K562 (cell line): Measurements from ENCODE around the gene USP20. TPM values are rescaled to one million over a fixed set of nuclear protein-coding genes. Genes with fewer than 3 reads are reported as not detected.

Experiments used
- ATAC-seq: fragments of 200-7000 bp; cut with Tn5 transposase; 3 replicates; pipeline ENCODE4 v1.9.1; 2020; ENCODE audit warnings: moderate library complexity
- BruUV-seq: library from RNA; stranded (reverse); fragments of 400-500 nt; replicated peaks from 2 replicates; lab custom pipeline; 2021; lab: Mats Ljungman, UMichigan
- CTCF ChIA-PET: fragments of 300-600 bp; formaldehyde crosslinking; extraction: SDS; loops from one replicate; lab custom pipeline; 2021; ENCODE audit warnings: low intra/inter-chr PET ratio; lab: Yijun Ruan, JAX
- POLR2A ChIA-PET: fragments of 300-600, 350-650 bp; sonication (Branson Sonifier 250); formaldehyde crosslinking; extraction: SDS; loops from one replicate; lab custom pipeline; 2021; ENCODE audit warnings: antibody characterized with exemption, inconsistent platforms; lab: Yijun Ruan, JAX
- DNase-seq, 4 experiments: peaks; one replicate each; pipeline versions ENCODE4 v3.0.0 to v3.0.0-alpha.2; 2011 to 2018; ENCODE audit warnings: low spot score in 3 of 4, mixed read lengths in 3 of 4; ENCODE audit errors: extremely low read depth in 1 of 4
- FAIRE-seq: peaks from 2 replicates; lab custom pipeline; 2011; peaks lifted over from hg19 to GRCh38; lab: Jason Lieb, UNC
- H2AFZ ChIP-seq: 2 replicates; pipeline ENCODE4 v1.6.0; 2011; ENCODE audit warnings: low read depth, low read length, control low read depth, inconsistent platforms
- H3K27ac ChIP-seq: fragments of 200-600 bp; 3 replicates; pipeline ENCODE4 v1.8.0; 2011; ENCODE audit warnings: low read depth, mild to moderate bottlenecking, control low read depth, inconsistent platforms, low read length, moderate library complexity, mixed read lengths; ENCODE audit errors: extremely low read depth
- H3K27me3 ChIP-seq, 2 experiments: fragments of 300-600 bp in 1 of 2; 2 replicates in 1 of 2; 3 replicates in 1 of 2; pipeline versions ENCODE4 v1.6.0 to v1.8.0; 2011; ENCODE audit warnings: inconsistent platforms in 2 of 2, low read length in 2 of 2, mild to moderate bottlenecking in 1 of 2, mixed read lengths in 1 of 2, moderate library complexity in 1 of 2; ENCODE audit not compliant: control insufficient read depth in 2 of 2, insufficient read depth in 2 of 2
- H3K36me3 ChIP-seq: fragments of 300-600 bp; 3 replicates; pipeline ENCODE4 v1.8.0; 2011; ENCODE audit warnings: mild to moderate bottlenecking, low read length, inconsistent platforms; ENCODE audit not compliant: control insufficient read depth, insufficient read depth
- H3K4me1 ChIP-seq, 2 experiments: fragments of 200-600 bp in 1 of 2; replicated peaks in 1 of 2; 2 replicates in 1 of 2; 3 replicates in 1 of 2; pipeline versions ENCODE4 v1.5.1 to v1.8.0; 2011; ENCODE audit warnings: inconsistent platforms in 2 of 2, low read length in 2 of 2, mild to moderate bottlenecking in 1 of 2, mixed read lengths in 1 of 2, moderate library complexity in 1 of 2; ENCODE audit not compliant: control insufficient read depth in 2 of 2, insufficient read depth in 2 of 2
- H3K4me2 ChIP-seq: 2 replicates; pipeline ENCODE4 v1.6.1; 2011; ENCODE audit warnings: low read length, control low read depth, inconsistent platforms, mixed read lengths; ENCODE audit not compliant: insufficient read depth
- H3K4me3 ChIP-seq: fragments of 200-600 bp; sonication (generic), shearing (Covaris generic); 2 replicates; pipeline ENCODE4 v1.5.1; 2016; ENCODE audit warnings: control low read depth, inconsistent platforms
- H3K79me2 ChIP-seq: fragments of 200-600 bp; 3 replicates; pipeline ENCODE4 v1.8.0; 2011; ENCODE audit warnings: low read length, inconsistent platforms; ENCODE audit not compliant: control insufficient read depth, insufficient read depth
- H3K9ac ChIP-seq, 2 experiments: 2 replicates each; pipeline versions ENCODE4 v1.6.0 to v1.6.1; 2011; ENCODE audit warnings: low read depth in 2 of 2, low read length in 2 of 2, control low read depth in 1 of 2, inconsistent platforms in 1 of 2, mild to moderate bottlenecking in 1 of 2, mixed read lengths in 1 of 2; ENCODE audit not compliant: insufficient read depth in 1 of 2
- H3K9me1 ChIP-seq: one replicate; pipeline ENCODE4 v1.6.0; 2011; ENCODE audit warnings: inconsistent platforms, mild to moderate bottlenecking, low read length, moderate library complexity; ENCODE audit not compliant: control insufficient read depth, insufficient read depth
- H3K9me3 ChIP-seq: replicated peaks from 2 replicates; pipeline ENCODE4 v1.5.1; 2011; ENCODE audit warnings: low read depth, low read length, inconsistent platforms; ENCODE audit not compliant: control insufficient read depth, insufficient read depth
- H4K20me1 ChIP-seq: replicated peaks from 2 replicates; pipeline ENCODE4 v1.6.1; 2011; ENCODE audit warnings: low read length, inconsistent platforms, mixed read lengths; ENCODE audit not compliant: control insufficient read depth, insufficient read depth
- ARNT ChIP-seq, 2 experiments: fragments of 450-650 bp; IDR thresholded peaks; 2 replicates each; pipeline ENCODE4 v1.6.1; 2016; ENCODE audit warnings: mild to moderate bottlenecking in 1 of 2
- ATF6 ChIP-seq: sonication (generic); formaldehyde crosslinking; IDR thresholded peaks from 2 replicates; pipeline ENCODE4 v1.4.0; 2020; ENCODE audit warnings: mild to moderate bottlenecking, missing genetic modification reagents
- FOXJ2 ChIP-seq: fragments of 200-800 bp; sonication (Bioruptor generic); IDR thresholded peaks from 2 replicates; pipeline ENCODE4 v1.6.1; 2016; ENCODE audit warnings: missing genetic modification characterization, missing compliant biosample characterization
- HDAC8 ChIP-seq: fragments of 450-650 bp; IDR thresholded peaks from 2 replicates; pipeline ENCODE4 v1.6.1; 2016; ENCODE audit warnings: mild to moderate bottlenecking, missing genetic modification characterization, moderate library complexity, missing compliant biosample characterization
- MCM7 ChIP-seq, 2 experiments: fragments of 450-650 bp; IDR thresholded peaks; 2 replicates each; pipeline ENCODE4 v1.6.1; 2016 to 2018
- POLR2G ChIP-seq: fragments of 200-400 bp; formaldehyde crosslinking; IDR thresholded peaks from 2 replicates; pipeline ENCODE4 v1.6.1; 2017; ENCODE audit warnings: low read depth, mild to moderate bottlenecking, antibody characterized with exemption, low read length, moderate library complexity
- ZNF79 ChIP-seq: fragments of 250-450 bp; sonication (Bioruptor Pico); IDR thresholded peaks from 2 replicates; pipeline ENCODE4 v1.4.0; 2020; ENCODE audit warnings: low read depth, mild to moderate bottlenecking, moderate library complexity
- WGBS: fragments of 100-300 bp; shearing (Covaris generic); methylation state at CpG from one replicate; pipeline ENCODE4 v1.1.6; 2016; ENCODE audit warnings: low coverage, mixed read lengths; ENCODE audit not compliant: insufficient coverage; ENCODE audit errors: missing lambda C conversion rate; 5-methylcytosine and 5-hydroxymethylcytosine counted together
- in situ Hi-C: fragments of 300-500 bp; cut with MboI; formaldehyde crosslinking; loops from 4 replicates; pipeline ENCODE4 v1.15.0; 2018; ENCODE audit warnings: inconsistent platforms, mixed read lengths
- intact Hi-C: fragments of 100-400 bp; cut with micrococcal nuclease; formaldehyde crosslinking; loops from 2 replicates; pipeline ENCODE4 v1.14.2; 2022
- polyA plus RNA-seq, 8 experiments: library from polyadenylated mRNA; depleted of rRNA in 4 of 8; stranded (reverse) in 5 of 8; unstranded in 3 of 8; fragments of >200 nt; fragmentation: Nextera tagmentation in 2 of 8; fragmentation: Illumina TruSeq in 1 of 8; extraction: Ambion mirVana in 2 of 8; extraction: Trizol in 1 of 8; gene quantifications; 2 replicates each; pipeline versions ENCODE4 v1.2.1 to v1.2.3, GENCODE V29; 2011 to 2014; ENCODE audit warnings: inconsistent platforms in 1 of 8, missing spikeins in 1 of 8
- total RNA-seq, 7 experiments: library from RNA; depleted of rRNA in 6 of 7; stranded (reverse); fragments of >200 nt in 6 of 7; fragmentation: Illumina TruSeq in 2 of 7; extraction: Trizol in 2 of 7; gene quantifications; 2 replicates each; pipeline versions ENCODE4 v1.2.1 to v1.2.3, GENCODE V29; 2011 to 2021; ENCODE audit warnings: low replicate concordance in 1 of 7

USP20 gene
- total and polyA plus RNA-seq, 9 of the 15 experiments (the other 6 are each of a cell fraction or from before 2014, with no cell fraction given): 1.9 to 136 (median 49.1) TPM

- Histone ChIP-seq H3K4me2 (no peak overlapping the region), H3K9me3 (no peaks in the 10 kb centered on the region), H3K79me2 (no peaks in the 10 kb centered on the region), H4K20me1 (no peaks in the 10 kb centered on the region), H3K27ac (no peak overlapping the region), H3K4me3 (no peak overlapping the region), H2AFZ (no peak overlapping the region), H3K9me1 (no peaks in the 10 kb centered on the region), H3K36me3 (peaks cover 91% of the 10 kb centered on the region), H3K9ac (no peak overlapping the region), H3K27me3 (no peaks in the 10 kb centered on the region), H3K4me1 (peaks cover 0 to 67% of the 10 kb centered on the region in 2 experiments; a peak in 2 of 5 replicates)
- intact Hi-C loops: no loop called here
- ChIA-PET CTCF (no interaction called here), POLR2A (interaction anchor here (1.0 to 3.7 kb wide), 2 partner anchors 7 to 8 kb away, joined by 7 to 30 read pairs; no protein-coding TSS in a partner anchor)
- TF ChIP-seq ARNT (IDR thresholded peaks at IDR 0.05) (no peak), MCM7 (IDR thresholded peaks at IDR 0.05) (no peak), ZNF79 (CRISPR knock-in tag) (no peak)
- DNase-seq (no peak), FAIRE-seq (peak; percentile 64), ATAC-seq (no peak)
- in situ Hi-C loops: no loop called here
- WGBS: 89% methylated on average over 11 of the region's 11 CpGs
- BruUV-seq: no TSS peak
Observed at GRCh38 chr9:129871046-129871445, 35.8 kb downstream of the USP20 start.

GRCh38 chr9:129873563-129874190, 38.4 kb downstream of the USP20 start:
- peak overlapping the region in 1 of 2 experiments; percentile 53; a peak in 2 of 4 replicates for H3K9ac ChIP-seq
- ATAC-seq: no peak
- H3K4me2 ChIP-seq: no peak overlapping the region
- H3K36me3 ChIP-seq: peaks cover 67% of the 10 kb centered on the region
- no TSS peak for BruUV-seq
- no peaks in the 10 kb centered on the region for H3K9me1 ChIP-seq
- WGBS: 88% methylated on average over 16 of the region's 16 CpGs
- in situ Hi-C loops: no loop called here
- no peak for FAIRE-seq
- H3K4me1 ChIP-seq: peaks cover 0 to 57% of the 10 kb centered on the region in 2 experiments; a peak in 3 of 5 replicates
- H4K20me1 ChIP-seq: no peaks in the 10 kb centered on the region
- no peak overlapping the region for H2AFZ ChIP-seq
- no peaks in the 10 kb centered on the region for H3K9me3 ChIP-seq
- no peak overlapping the region for H3K27ac ChIP-seq
- no peak for DNase-seq
- TF ChIP-seq POLR2G: peak; percentile 46
- TF ChIP-seq HDAC8 (tag): no peak
- TF ChIP-seq FOXJ2 (tag): no peak
- TF ChIP-seq ATF6 (CRISPR knock-in tag): no peak
- ChIA-PET CTCF (interaction anchor here (0.7 kb wide), 1 partner anchor 1207 kb away, joined by 3 read pairs; no protein-coding TSS in a partner anchor), POLR2A (interaction anchor here (0.6 to 2.0 kb wide), 5 partner anchors 9 to 96 kb away, joined by 3 to 7 read pairs (median 4); no protein-coding TSS in a partner anchor)
- intact Hi-C loops: no loop called here
- H3K27me3 ChIP-seq: no peaks in the 10 kb centered on the region
- no peaks in the 10 kb centered on the region for H3K79me2 ChIP-seq
- no peak overlapping the region for H3K4me3 ChIP-seq
